MG63 (cell line): ENCODE results near the gene FEZF2. TPM values are rescaled to one million over a fixed set of nuclear protein-coding genes. Genes with fewer than 3 reads are reported as not detected.

Experiments used
- DNase-seq: peaks from one replicate; pipeline ENCODE4 v3.0.0-alpha.2; 2020
- H3K27me3 ChIP-seq: fragments of 250-450 bp; sonication (Bioruptor Pico); 2 replicates; pipeline ENCODE4 v1.5.1; 2020; ENCODE audit warnings: mild to moderate bottlenecking, moderate library complexity
- H3K36me3 ChIP-seq: fragments of 250-450 bp; sonication (Bioruptor Pico); 2 replicates; pipeline ENCODE4 v1.5.1; 2020; ENCODE audit warnings: mild to moderate bottlenecking, moderate library complexity
- H3K4me3 ChIP-seq: fragments of 250-450 bp; sonication (Bioruptor Pico); 2 replicates; pipeline ENCODE4 v1.5.1; 2020; ENCODE audit warnings: mild to moderate bottlenecking, moderate library complexity
- H3K9me3 ChIP-seq: fragments of 250-450 bp; sonication (Bioruptor Pico); 2 replicates; pipeline ENCODE4 v1.5.1; 2020; ENCODE audit warnings: mild to moderate bottlenecking, moderate library complexity
- total RNA-seq: library from RNA; depleted of rRNA; stranded (reverse); fragments of >200 nt; shearing (Covaris generic); gene quantifications from 2 replicates; pipeline ENCODE4 v1.2.3, GENCODE V29; 2014; ENCODE audit warnings: low replicate concordance; rRNA removed

The FEZF2 gene
- total RNA-seq = not detected in 2 replicates

DNA sequence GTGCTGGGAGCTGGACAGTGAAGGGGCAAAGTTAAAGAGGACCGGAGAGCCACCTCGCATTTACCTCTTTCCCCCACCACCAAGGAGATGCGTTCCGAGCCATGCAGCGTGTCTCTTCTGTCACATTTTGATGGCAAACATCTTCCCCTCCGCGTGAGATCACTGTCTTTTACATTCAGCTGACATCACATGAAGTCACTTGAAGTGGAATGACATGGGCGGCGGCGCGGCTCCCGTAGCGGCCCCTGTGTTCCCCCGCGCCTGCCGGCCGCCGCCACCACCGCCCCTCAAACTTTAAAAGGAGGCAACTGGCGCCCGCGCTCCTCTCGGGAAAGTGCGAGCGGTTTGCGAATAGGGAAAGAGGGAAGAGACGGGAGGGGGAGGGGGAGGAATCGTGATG is at the start of gene FEZF2:
FEZF2 (minus strand) TSS at position 336 of the 400 bp plus-strand sequence. CDS start 682 bp downstream, outside the sequence.
- Histone ChIP-seq H3K4me3 (0 out of 2 replicates have a peak within 1 kb of the TSS, but pooled peaks have one; percentile 15), H3K36me3 (no peaks in the 10 kb centered on the region), H3K27me3 (peaks cover 27% of the 10 kb centered on the region), H3K9me3 (no peaks in the 10 kb centered on the region)
- no peak for DNase-seq

DNA sequence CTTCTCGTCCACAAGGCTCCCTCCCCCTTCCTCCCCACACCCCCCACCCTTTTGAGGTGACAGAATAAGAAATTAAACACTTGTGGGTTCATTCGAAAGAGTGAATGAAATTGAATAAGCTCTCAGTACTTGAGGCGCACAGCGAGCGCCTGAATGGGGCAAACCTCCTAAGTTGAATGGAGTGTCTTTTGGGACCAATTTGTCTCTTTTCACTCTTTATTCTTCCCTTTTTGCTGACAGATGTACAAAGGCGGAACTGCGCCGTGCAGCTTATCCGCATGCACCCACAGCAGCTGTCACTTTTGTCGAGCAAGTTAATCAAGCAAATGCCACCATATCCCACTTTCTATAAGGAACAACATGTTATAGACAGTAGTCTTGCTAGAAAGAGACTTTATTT is 47.9 kb upstream of the FEZF2 start:
- Histone ChIP-seq H3K4me3 (no peak overlapping the region), H3K27me3 (no peaks in the 10 kb centered on the region), H3K9me3 (no peaks in the 10 kb centered on the region), H3K36me3 (no peaks in the 10 kb centered on the region)
- no peak for DNase-seq

- no peaks in the 10 kb centered on the region for H3K9me3 ChIP-seq
- H3K36me3 ChIP-seq = no peaks in the 10 kb centered on the region
- no peak for DNase-seq
- no peak overlapping the region for H3K4me3 ChIP-seq
- H3K27me3 ChIP-seq = 0 out of 2 replicates have a peak, but pooled peaks cover 3% of the 10 kb centered on the region
Measured at GRCh38 chr3:62416144-62416543, 42.8 kb upstream of the FEZF2 start.

DNA sequence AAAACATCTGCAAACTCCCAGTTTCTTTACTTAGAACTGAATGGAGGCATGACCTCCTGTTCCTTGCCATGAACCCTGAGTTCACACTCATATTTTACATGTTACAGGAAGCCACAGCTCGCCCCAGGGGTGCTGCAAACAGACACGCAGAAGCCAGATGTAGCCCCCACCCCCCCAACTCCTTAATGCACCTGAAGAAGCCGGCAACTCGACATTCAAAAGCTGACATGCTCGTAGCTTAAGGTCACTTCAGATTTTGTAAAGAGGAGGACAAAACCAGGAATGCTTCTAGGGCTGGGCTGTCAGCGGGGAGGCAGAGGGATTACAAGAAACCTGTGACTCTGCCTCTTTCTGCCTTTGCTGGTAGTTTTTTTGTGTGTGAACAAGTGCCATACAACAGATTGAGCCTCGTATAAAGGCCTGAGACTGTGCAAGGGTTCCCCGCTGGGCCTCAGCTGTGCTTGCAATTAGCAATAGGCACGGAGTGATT is 42.0 kb upstream of the FEZF2 start:
- H3K4me3 ChIP-seq = no peak overlapping the region
- H3K27me3 ChIP-seq = 0 out of 2 replicates have a peak, but pooled peaks cover 3% of the 10 kb centered on the region
- DNase-seq = no peak
- H3K9me3 ChIP-seq = no peaks in the 10 kb centered on the region
- H3K36me3 ChIP-seq = no peaks in the 10 kb centered on the region

DNA sequence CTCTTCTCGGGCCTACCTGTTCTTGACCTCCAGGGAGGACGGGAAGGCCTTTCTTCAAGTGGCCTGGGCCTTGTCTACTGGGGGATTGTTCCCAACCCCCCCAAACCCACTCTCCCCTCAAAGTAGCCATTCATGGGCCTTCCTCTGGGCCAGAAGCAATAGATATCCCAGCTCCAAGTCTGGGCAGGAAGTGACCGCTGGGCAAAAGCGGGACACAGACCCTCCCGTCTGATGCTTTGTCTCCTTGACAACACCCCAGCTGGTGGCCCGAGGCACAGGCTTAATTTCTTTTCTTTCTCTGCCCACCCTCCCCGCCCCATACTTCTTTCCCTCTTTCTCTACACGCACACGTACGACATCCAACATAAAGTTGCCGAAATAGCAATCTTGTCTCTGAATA is 41.4 kb upstream of the FEZF2 start:
- no peaks in the 10 kb centered on the region for H3K36me3 ChIP-seq
- H3K27me3 ChIP-seq = 0 out of 2 replicates have a peak, but pooled peaks cover 3% of the 10 kb centered on the region
- no peaks in the 10 kb centered on the region for H3K9me3 ChIP-seq
- H3K4me3 ChIP-seq = no peak overlapping the region
- no peak for DNase-seq

- 0 out of 2 replicates have a peak, but pooled peaks cover 3% of the 10 kb centered on the region for H3K27me3 ChIP-seq
- H3K4me3 ChIP-seq = no peak overlapping the region
- no peaks in the 10 kb centered on the region for H3K36me3 ChIP-seq
Measured at GRCh38 chr3:62413687-62414086, 40.3 kb upstream of the FEZF2 start.

DNA sequence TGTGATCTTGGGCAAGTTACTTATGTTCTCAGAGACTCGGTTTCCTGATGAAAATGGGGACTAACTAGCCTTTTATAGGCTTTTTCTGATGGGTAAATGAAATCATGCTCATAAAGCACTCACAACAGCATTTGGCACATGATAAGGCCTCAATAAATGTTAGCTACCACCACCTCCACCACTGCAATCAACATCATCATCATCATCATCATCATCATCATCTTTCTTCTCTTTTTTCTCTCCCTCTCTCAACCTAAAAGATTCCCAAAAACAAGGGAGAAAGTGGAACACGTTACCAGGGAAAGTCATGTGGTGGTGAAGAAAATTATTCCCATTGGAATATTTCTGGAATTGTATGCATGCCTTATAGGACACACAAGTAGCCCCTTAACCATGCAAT is 33.6 kb upstream of the FEZF2 start:
- DNase-seq = no peak
- no peak overlapping the region for H3K4me3 ChIP-seq
- no peaks in the 10 kb centered on the region for H3K36me3 ChIP-seq
- no peaks in the 10 kb centered on the region for H3K9me3 ChIP-seq
- 0 out of 2 replicates have a peak, but pooled peaks cover 3% of the 10 kb centered on the region for H3K27me3 ChIP-seq

More at GRCh38 chr3:62413687-62414086, 40.3 kb upstream of the FEZF2 start:
- DNase-seq = no peak
- no peaks in the 10 kb centered on the region for H3K9me3 ChIP-seq

DNA sequence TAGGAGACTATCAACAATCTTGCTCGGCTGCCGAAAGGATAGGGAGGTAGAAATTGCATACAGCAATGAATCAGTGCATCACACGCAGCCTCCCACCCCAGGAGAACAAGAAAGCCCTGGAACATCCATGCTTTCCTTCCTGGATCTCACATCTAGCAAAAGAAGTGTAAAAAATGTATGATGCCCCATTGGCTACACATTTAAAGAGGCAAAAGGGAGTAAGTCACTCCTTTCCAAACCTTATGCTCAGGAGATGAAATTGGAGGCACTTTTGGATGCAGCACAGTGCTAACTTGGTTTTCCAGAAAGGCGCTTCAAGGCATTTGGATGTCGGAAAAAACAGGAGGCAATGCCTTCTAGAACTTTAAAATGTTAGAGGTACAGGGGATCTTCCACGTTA is 32.2 kb upstream of the FEZF2 start:
- no peak for DNase-seq
- no peaks in the 10 kb centered on the region for H3K36me3 ChIP-seq
- no peaks in the 10 kb centered on the region for H3K9me3 ChIP-seq
- H3K27me3 ChIP-seq = no peaks in the 10 kb centered on the region
- no peak overlapping the region for H3K4me3 ChIP-seq

DNA sequence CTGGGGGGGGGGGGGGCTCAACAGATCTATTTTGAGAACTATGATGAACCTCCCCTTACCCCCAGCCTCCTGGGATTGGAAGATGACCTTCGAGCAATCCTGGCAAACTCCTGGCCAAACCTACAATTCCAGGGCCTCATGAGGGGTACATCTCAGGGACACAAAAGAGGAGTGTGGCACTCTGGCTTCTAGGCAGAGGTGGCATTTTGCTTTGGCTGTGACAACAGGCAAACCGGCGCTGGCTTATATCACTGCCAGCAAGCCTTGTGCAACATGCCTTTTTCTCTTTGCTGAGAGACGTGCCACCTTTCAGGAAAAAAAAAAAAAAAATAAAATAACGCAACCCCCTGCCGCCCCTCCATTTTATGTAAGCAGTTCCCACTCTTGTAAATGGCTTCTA is 31.8 kb upstream of the FEZF2 start:
- Histone ChIP-seq H3K4me3 (no peak overlapping the region), H3K27me3 (no peaks in the 10 kb centered on the region), H3K36me3 (no peaks in the 10 kb centered on the region), H3K9me3 (no peaks in the 10 kb centered on the region)
- DNase-seq = no peak

DNA sequence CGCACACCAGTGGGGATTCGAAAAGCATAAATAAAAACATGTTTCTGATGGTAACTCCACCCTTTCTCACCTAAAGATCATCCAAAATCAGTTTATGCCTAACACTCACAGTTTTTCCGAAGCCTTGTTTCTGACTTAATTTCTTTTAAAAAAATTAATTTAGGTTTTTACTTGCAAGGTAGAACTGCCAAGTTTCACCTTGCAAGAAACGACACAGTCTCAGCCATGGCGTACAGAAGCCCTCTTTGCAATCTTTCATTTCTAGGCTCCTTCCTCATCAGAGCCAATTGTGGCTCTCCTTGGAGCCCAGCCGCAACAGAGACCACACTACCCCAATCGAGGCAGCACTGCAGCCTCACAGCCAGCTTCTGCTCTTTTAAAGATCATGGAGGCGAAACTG is 31.0 kb upstream of the FEZF2 start:
- Histone ChIP-seq H3K27me3 (no peaks in the 10 kb centered on the region), H3K9me3 (no peaks in the 10 kb centered on the region), H3K4me3 (no peak overlapping the region), H3K36me3 (no peaks in the 10 kb centered on the region)
- no peak for DNase-seq

GRCh38 chr3:62403765-62404164 is 30.4 kb upstream of the FEZF2 start:
- no peak overlapping the region for H3K4me3 ChIP-seq
- no peaks in the 10 kb centered on the region for H3K27me3 ChIP-seq
- no peak for DNase-seq
- H3K36me3 ChIP-seq = no peaks in the 10 kb centered on the region
- no peaks in the 10 kb centered on the region for H3K9me3 ChIP-seq

- Histone ChIP-seq H3K27me3 (no peaks in the 10 kb centered on the region), H3K4me3 (no peak overlapping the region), H3K36me3 (no peaks in the 10 kb centered on the region), H3K9me3 (no peaks in the 10 kb centered on the region)
- no peak for DNase-seq
Measured at GRCh38 chr3:62392626-62393292, 19.4 kb upstream of the FEZF2 start.

DNA sequence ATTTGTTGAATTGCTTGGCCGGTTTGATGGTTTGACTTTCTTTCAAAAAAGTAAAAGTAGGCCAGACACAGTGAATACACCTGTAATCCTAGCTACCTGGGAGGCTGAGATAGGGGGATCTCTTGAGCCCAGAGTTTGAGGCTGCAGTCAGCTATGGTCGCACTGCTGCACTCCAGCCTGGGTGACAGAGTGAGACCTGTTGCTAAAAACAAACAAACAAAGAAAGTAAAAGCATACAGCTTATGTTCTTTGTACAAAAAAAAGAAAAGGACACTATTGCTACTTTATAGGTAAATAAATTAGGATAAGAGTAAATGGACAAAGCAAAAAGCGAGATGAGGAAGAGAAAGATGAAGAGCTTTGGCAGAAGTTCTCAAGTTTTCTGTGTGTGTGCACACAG is 13.9 kb upstream of the FEZF2 start:
- no peaks in the 10 kb centered on the region for H3K9me3 ChIP-seq
- no peaks in the 10 kb centered on the region for H3K27me3 ChIP-seq
- DNase-seq = no peak
- no peak overlapping the region for H3K4me3 ChIP-seq
- no peaks in the 10 kb centered on the region for H3K36me3 ChIP-seq

GRCh38 chr3:62379321-62379798 is 6.0 kb upstream of the FEZF2 start:
- no peak for DNase-seq
- Histone ChIP-seq H3K27me3 (peaks cover 18% of the 10 kb centered on the region), H3K9me3 (no peaks in the 10 kb centered on the region), H3K36me3 (no peaks in the 10 kb centered on the region), H3K4me3 (no peak overlapping the region)

GRCh38 chr3:62378921-62379320 is 5.6 kb upstream of the FEZF2 start:
- H3K27me3 ChIP-seq = peaks cover 19% of the 10 kb centered on the region

DNA sequence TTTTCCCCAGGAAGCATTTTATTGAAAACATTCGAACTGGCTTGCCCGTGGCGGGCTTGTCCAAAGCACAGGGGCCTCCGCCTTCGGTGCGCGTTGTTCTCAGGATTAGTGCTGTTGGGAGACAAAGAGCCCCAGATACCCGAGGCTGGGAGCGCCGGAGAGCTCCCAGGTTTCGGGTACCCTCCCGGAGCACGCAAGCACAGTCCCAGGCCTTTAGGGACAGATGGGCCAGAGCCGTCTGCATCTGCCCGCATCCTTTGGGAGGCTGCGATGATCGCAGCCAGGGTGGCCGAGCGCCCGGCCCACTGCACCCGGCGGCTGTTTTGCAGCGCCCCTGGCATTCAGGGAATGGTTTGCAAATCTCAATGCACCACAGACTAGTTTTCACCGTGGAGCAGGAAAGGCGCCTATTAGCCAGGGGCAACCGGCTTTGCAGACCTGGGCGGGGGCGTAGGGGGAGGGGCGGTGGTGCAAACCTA is 5.0 kb upstream of the FEZF2 start:
- H3K36me3 ChIP-seq = no peaks in the 10 kb centered on the region
- no peaks in the 10 kb centered on the region for H3K9me3 ChIP-seq
- DNase-seq = no peak
- peaks cover 23% of the 10 kb centered on the region for H3K27me3 ChIP-seq
- no peak overlapping the region for H3K4me3 ChIP-seq

More at GRCh38 chr3:62378921-62379320, 5.6 kb upstream of the FEZF2 start:
- H3K4me3 ChIP-seq = no peak overlapping the region
- no peaks in the 10 kb centered on the region for H3K36me3 ChIP-seq
- no peak for DNase-seq
- H3K9me3 ChIP-seq = no peaks in the 10 kb centered on the region

DNA sequence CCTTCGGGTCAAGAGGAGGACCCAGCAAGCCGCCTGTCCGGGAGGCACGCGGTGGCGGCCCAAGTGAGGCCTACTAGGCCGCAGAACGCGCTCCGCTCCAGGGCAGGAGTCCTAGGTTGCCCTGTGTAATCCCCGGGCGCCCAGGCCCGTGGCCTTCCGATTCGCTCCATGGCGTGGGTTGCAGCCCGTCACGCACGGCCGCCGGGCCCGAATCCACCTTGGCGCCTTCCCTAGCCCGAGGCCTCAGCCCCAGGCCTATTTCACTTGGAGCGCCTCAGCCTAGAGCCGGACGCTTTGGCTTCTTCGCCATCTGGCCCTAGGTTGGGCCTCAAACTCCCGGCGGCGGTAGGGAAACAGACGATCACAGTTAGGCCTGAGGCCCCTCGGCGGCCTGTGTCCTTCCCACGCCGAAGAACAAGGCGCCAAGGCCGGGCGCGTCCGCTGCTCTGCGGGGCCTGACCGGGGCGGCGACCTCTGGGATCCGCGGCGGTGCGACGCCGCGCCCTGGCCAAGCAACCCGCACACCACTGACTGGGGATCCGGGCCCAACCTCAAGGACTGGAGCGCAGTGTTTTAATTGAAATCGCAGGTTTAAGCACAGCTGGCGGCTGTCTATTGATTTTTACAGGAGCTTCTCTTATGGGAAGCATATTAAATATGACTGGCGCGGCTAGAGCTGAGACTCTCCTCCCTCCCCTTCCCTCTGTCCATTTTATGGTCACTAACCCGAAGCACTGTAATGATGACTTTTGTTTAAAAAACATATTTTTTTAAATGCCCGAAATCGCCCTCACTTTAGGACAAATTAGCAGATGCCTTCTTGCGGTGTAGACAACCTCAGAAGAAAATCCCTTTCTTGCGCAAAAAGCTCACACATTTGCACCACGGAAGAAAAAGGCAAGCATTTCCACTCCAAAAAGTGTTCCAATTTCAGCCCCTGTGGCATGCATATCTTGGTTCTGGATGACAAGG is 3.8 kb upstream of the FEZF2 start:
- H3K36me3 ChIP-seq = no peaks in the 10 kb centered on the region
- peaks cover 27% of the 10 kb centered on the region for H3K27me3 ChIP-seq
- DNase-seq = no peak

More for the DNA sequence above, 3.8 kb upstream of the FEZF2 start:
- H3K9me3 ChIP-seq = no peaks in the 10 kb centered on the region
- H3K4me3 ChIP-seq = no peak overlapping the region
